K562 (cell line): ENCODE measurements around the gene INTS4. TPM values are rescaled to one million over a fixed set of nuclear protein-coding genes. Genes with fewer than 3 reads are reported as not detected.

Source experiments
- ATAC-seq: fragments of 200-7000 bp; cut with Tn5 transposase; 3 replicates; pipeline ENCODE4 v1.9.1; 2020; ENCODE audit warnings: moderate library complexity
- BruUV-seq: library from RNA; stranded (reverse); fragments of 400-500 nt; replicated peaks from 2 replicates; lab custom pipeline; 2021; lab: Mats Ljungman, UMichigan
- CTCF ChIA-PET: fragments of 300-600 bp; formaldehyde crosslinking; extraction: SDS; loops from one replicate; lab custom pipeline; 2021; ENCODE audit warnings: low intra/inter-chr PET ratio; lab: Yijun Ruan, JAX
- POLR2A ChIA-PET: fragments of 300-600, 350-650 bp; sonication (Branson Sonifier 250); formaldehyde crosslinking; extraction: SDS; loops from one replicate; lab custom pipeline; 2021; ENCODE audit warnings: antibody characterized with exemption, inconsistent platforms; lab: Yijun Ruan, JAX
- DNase-seq, 4 experiments: peaks; one replicate each; pipeline versions ENCODE4 v3.0.0 to v3.0.0-alpha.2; 2011 to 2018; ENCODE audit warnings: low spot score in 3 of 4, mixed read lengths in 3 of 4; ENCODE audit errors: extremely low read depth in 1 of 4
- FAIRE-seq: peaks from 2 replicates; lab custom pipeline; 2011; peaks lifted over from hg19 to GRCh38; lab: Jason Lieb, UNC
- H2AFZ ChIP-seq: 2 replicates; pipeline ENCODE4 v1.6.0; 2011; ENCODE audit warnings: low read depth, low read length, control low read depth, inconsistent platforms
- H3K27ac ChIP-seq: fragments of 200-600 bp; 3 replicates; pipeline ENCODE4 v1.8.0; 2011; ENCODE audit warnings: low read depth, mild to moderate bottlenecking, control low read depth, inconsistent platforms, low read length, moderate library complexity, mixed read lengths; ENCODE audit errors: extremely low read depth
- H3K27me3 ChIP-seq, 2 experiments: fragments of 300-600 bp in 1 of 2; 2 replicates in 1 of 2; 3 replicates in 1 of 2; pipeline versions ENCODE4 v1.6.0 to v1.8.0; 2011; ENCODE audit warnings: inconsistent platforms in 2 of 2, low read length in 2 of 2, mild to moderate bottlenecking in 1 of 2, mixed read lengths in 1 of 2, moderate library complexity in 1 of 2; ENCODE audit not compliant: control insufficient read depth in 2 of 2, insufficient read depth in 2 of 2
- H3K36me3 ChIP-seq: fragments of 300-600 bp; 3 replicates; pipeline ENCODE4 v1.8.0; 2011; ENCODE audit warnings: mild to moderate bottlenecking, low read length, inconsistent platforms; ENCODE audit not compliant: control insufficient read depth, insufficient read depth
- H3K4me1 ChIP-seq, 2 experiments: fragments of 200-600 bp in 1 of 2; replicated peaks in 1 of 2; 2 replicates in 1 of 2; 3 replicates in 1 of 2; pipeline versions ENCODE4 v1.5.1 to v1.8.0; 2011; ENCODE audit warnings: inconsistent platforms in 2 of 2, low read length in 2 of 2, mild to moderate bottlenecking in 1 of 2, mixed read lengths in 1 of 2, moderate library complexity in 1 of 2; ENCODE audit not compliant: control insufficient read depth in 2 of 2, insufficient read depth in 2 of 2
- H3K4me2 ChIP-seq: 2 replicates; pipeline ENCODE4 v1.6.1; 2011; ENCODE audit warnings: low read length, control low read depth, inconsistent platforms, mixed read lengths; ENCODE audit not compliant: insufficient read depth
- H3K4me3 ChIP-seq: fragments of 200-600 bp; sonication (generic), shearing (Covaris generic); 2 replicates; pipeline ENCODE4 v1.5.1; 2016; ENCODE audit warnings: control low read depth, inconsistent platforms
- H3K79me2 ChIP-seq: fragments of 200-600 bp; 3 replicates; pipeline ENCODE4 v1.8.0; 2011; ENCODE audit warnings: low read length, inconsistent platforms; ENCODE audit not compliant: control insufficient read depth, insufficient read depth
- H3K9ac ChIP-seq, 2 experiments: 2 replicates each; pipeline versions ENCODE4 v1.6.0 to v1.6.1; 2011; ENCODE audit warnings: low read depth in 2 of 2, low read length in 2 of 2, control low read depth in 1 of 2, inconsistent platforms in 1 of 2, mild to moderate bottlenecking in 1 of 2, mixed read lengths in 1 of 2; ENCODE audit not compliant: insufficient read depth in 1 of 2
- H3K9me1 ChIP-seq: one replicate; pipeline ENCODE4 v1.6.0; 2011; ENCODE audit warnings: inconsistent platforms, mild to moderate bottlenecking, low read length, moderate library complexity; ENCODE audit not compliant: control insufficient read depth, insufficient read depth
- H3K9me3 ChIP-seq: replicated peaks from 2 replicates; pipeline ENCODE4 v1.5.1; 2011; ENCODE audit warnings: low read depth, low read length, inconsistent platforms; ENCODE audit not compliant: control insufficient read depth, insufficient read depth
- H4K20me1 ChIP-seq: replicated peaks from 2 replicates; pipeline ENCODE4 v1.6.1; 2011; ENCODE audit warnings: low read length, inconsistent platforms, mixed read lengths; ENCODE audit not compliant: control insufficient read depth, insufficient read depth
- CTCF ChIP-seq, 3 experiments: IDR thresholded peaks in 2 of 3; conservative IDR thresholded peaks in 1 of 3; 2 replicates each; pipeline ENCODE4 v1.5.1; 2011 to 2012; ENCODE audit warnings: low read length in 3 of 3, mild to moderate bottlenecking in 3 of 3, control low read depth in 2 of 3, improper control_type of control experiment in 1 of 3, inconsistent platforms in 1 of 3, low read depth in 1 of 3, mixed read lengths in 1 of 3, moderate library complexity in 1 of 3; ENCODE audit not compliant: insufficient read depth in 2 of 3
- NFIC ChIP-seq: fragments of 450-650 bp; IDR thresholded peaks from 2 replicates; pipeline ENCODE4 v1.6.1; 2017; ENCODE audit warnings: mild to moderate bottlenecking, inconsistent platforms
- WGBS: fragments of 100-300 bp; shearing (Covaris generic); methylation state at CpG from one replicate; pipeline ENCODE4 v1.1.6; 2016; ENCODE audit warnings: low coverage, mixed read lengths; ENCODE audit not compliant: insufficient coverage; ENCODE audit errors: missing lambda C conversion rate; 5-methylcytosine and 5-hydroxymethylcytosine counted together
- in situ Hi-C: fragments of 300-500 bp; cut with MboI; formaldehyde crosslinking; loops from 4 replicates; pipeline ENCODE4 v1.15.0; 2018; ENCODE audit warnings: inconsistent platforms, mixed read lengths
- intact Hi-C: fragments of 100-400 bp; cut with micrococcal nuclease; formaldehyde crosslinking; loops from 2 replicates; pipeline ENCODE4 v1.14.2; 2022
- polyA plus RNA-seq, 8 experiments: library from polyadenylated mRNA; depleted of rRNA in 4 of 8; stranded (reverse) in 5 of 8; unstranded in 3 of 8; fragments of >200 nt; fragmentation: Nextera tagmentation in 2 of 8; fragmentation: Illumina TruSeq in 1 of 8; extraction: Ambion mirVana in 2 of 8; extraction: Trizol in 1 of 8; gene quantifications; 2 replicates each; pipeline versions ENCODE4 v1.2.1 to v1.2.3, GENCODE V29; 2011 to 2014; ENCODE audit warnings: inconsistent platforms in 1 of 8, missing spikeins in 1 of 8
- total RNA-seq, 7 experiments: library from RNA; depleted of rRNA in 6 of 7; stranded (reverse); fragments of >200 nt in 6 of 7; fragmentation: Illumina TruSeq in 2 of 7; extraction: Trizol in 2 of 7; gene quantifications; 2 replicates each; pipeline versions ENCODE4 v1.2.1 to v1.2.3, GENCODE V29; 2011 to 2021; ENCODE audit warnings: low replicate concordance in 1 of 7

Gene INTS4
- total and polyA plus RNA-seq, 9 of the 15 experiments (the other 6 are each of a cell fraction or from before 2014, with no cell fraction given), result 28.4 to 53.4 (median 44.5) TPM

GRCh38 chr11:78038697-78039313 is 44.3 kb upstream of the INTS4 start:
- Histone ChIP-seq H3K36me3 (no peaks in the 10 kb centered on the region), H3K4me1 (peaks cover 25 to 28% of the 10 kb centered on the region in 2 experiments), H3K4me2 (no peak overlapping the region), H3K27ac (peak overlapping the region; percentile 75; the same call in 2 of the 3 replicates), H3K4me3 (no peak overlapping the region), H3K79me2 (no peaks in the 10 kb centered on the region), H3K9ac (peak overlapping the region in 1 of 2 experiments; percentile 65; a peak in 1 of 4 replicates), H3K9me1 (no peaks in the 10 kb centered on the region), H3K27me3 (no peaks in the 10 kb centered on the region; a peak in 1 of 5 replicates), H2AFZ (peak overlapping the region; percentile 54), H4K20me1 (no peaks in the 10 kb centered on the region), H3K9me3 (no peaks in the 10 kb centered on the region)
- BruUV-seq, result no TSS peak
- TF ChIP-seq NFIC (peak; percentile 36; the same call in 1 of the 2 replicates), CTCF (IDR thresholded peaks at IDR 0.05 in 2 of 3, conservative IDR thresholded peaks at IDR 0.05 in 1 of 3; ENCODE audit: insufficient read depth in 2 of 3, low read depth in 1 of 3, low read length in 3 of 3) (no peak)
- ChIA-PET CTCF (no interaction called here), POLR2A (interaction anchor here (0.6 to 1.4 kb wide), 3 partner anchors 12 to 35 kb away, joined by 3 read pairs; partner anchors contain the start of gene THRSP)
- FAIRE-seq, result no peak
- in situ Hi-C loops, result no loop called here
- 90% methylated on average over 8 of the region's 8 CpGs for WGBS
- DNase-seq, result no peak
- no peak for ATAC-seq
- intact Hi-C loops, result no loop called here
